Pancreas (tissue), 10 donors: Measurements from ENCODE around the gene DTNA. TPM values are rescaled to one million over a fixed set of nuclear protein-coding genes. Genes with fewer than 3 reads are reported as not detected.
A peak's percentile ranks its signal among the peaks of the same experiment; 100 is the strongest.

Experiments used
- ATAC-seq, 4 donors: fragments of 200-7000 bp; cut with Tn5 transposase; one replicate each; pipeline versions ENCODE4 v1.8.0 to v1.9.1; 2020; ENCODE audit warnings: mild to moderate bottlenecking in 4 of 4, moderate library complexity in 4 of 4
- DNase-seq, 6 donors: peaks; one replicate each; pipeline ENCODE4 v3.0.0-alpha.2; 2020
- FAIRE-seq: peaks from 2 replicates; lab custom pipeline; 2012; peaks lifted over from hg19 to GRCh38; lab: Jason Lieb, UNC
- H3K27ac ChIP-seq, 4 donors: fragments of 200-600 bp; sonication (generic); 1 replicate in 3 of 4; 2 replicates in 1 of 4; pipeline versions ENCODE4 v1.5.0 to v1.8.0; 2020
- H3K27me3 ChIP-seq, 4 donors: fragments of 200-600 bp; one replicate each; pipeline ENCODE4 v1.8.0; 2021
- H3K36me3 ChIP-seq, 3 donors: fragments of 200-600 bp; sonication (generic) in 1 of 3; one replicate each; pipeline versions ENCODE4 v1.5.0 to v1.8.0; 2020 to 2021
- H3K4me1 ChIP-seq, 3 donors: fragments of 200-600 bp; one replicate each; pipeline ENCODE4 v1.8.0; 2021
- H3K4me3 ChIP-seq, 4 donors: fragments of 200-600 bp; sonication (generic) in 2 of 4; one replicate each; pipeline versions ENCODE4 v1.5.0 to v1.8.0; 2020 to 2021
- H3K9me3 ChIP-seq, 4 donors: fragments of 200-600 bp; one replicate each; pipeline ENCODE4 v1.8.0; 2021
- WGBS, 2 donors: extraction: QIAGEN DNeasy Blood & Tissue Kit; methylation state at CpG; one replicate each; pipeline ENCODE4 v1.1.7; 2013; 5-methylcytosine and 5-hydroxymethylcytosine counted together
- intact Hi-C, 3 donors: fragments of 100-400 bp; cut with DNase I; formaldehyde crosslinking; loops; one replicate each; pipeline versions ENCODE4 v1.11.1 to v1.14.2; 2022
- polyA plus RNA-seq, 2 donors: library from polyadenylated mRNA; stranded (reverse); fragments of 200-250 nt; gene quantifications; one replicate each; pipeline ENCODE4 v1.2.3, GENCODE V29; 2013
- total RNA-seq, 6 donors: library from RNA; stranded (reverse); fragmentation: NEBNext Ultra II Directional in 4 of 6; extraction: Animal tissue kit (Norgen Biotek cat#: 25700) in 4 of 6; gene quantifications; one replicate each; pipeline versions ENCODE4 v1.2.1 to v1.2.4, GENCODE V29; 2021 to 2023
- TF ChIP-seq, protein P1 (sequence below), 4 donors: fragments of 200-600 bp; sonication (generic) in 3 of 4; IDR thresholded peaks; one replicate each; pipeline versions ENCODE4 v1.5.0 to v1.8.0; 2021; ENCODE audit warnings: antibody characterized with exemption in 4 of 4
- donor health status: healthy with polysubstance abuse.
- donor health status: DM: no; HTN: no; CAD: no; lungs with moderate emphysema.
- donor health status: DM: no; HTN: no; CAD: no.
- donor health status: control.
- donor health status: control.
- donor health status: Bipolar disorder and iron deficiency.
- donor health status: DM: yes; HTN: yes; CAD: no.
- donor health status: DM: no; HTN: no; CAD: no.
- donor health status: DM: no; HTN: no; CAD: no.
- donor health status: DM: yes; HTN: yes; CAD: no.

DTNA gene
- total and polyA plus RNA-seq, 8 donors = 15.3 to 37.5 (median 26.4) TPM

GRCh38 chr18:34771958-34772357, 61.9 kb downstream of the DTNA start:
- intact Hi-C loops = no loop called here
- Histone ChIP-seq H3K4me1 (peaks cover 0 to 12% (median 0%) of the 10 kb centered on the region in 3 donors), H3K36me3 (no peaks in the 10 kb centered on the region), H3K27me3 (no peaks in the 10 kb centered on the region), H3K9me3 (no peaks in the 10 kb centered on the region), H3K27ac (no peak overlapping the region), H3K4me3 (no peak overlapping the region)
- ATAC-seq (no peak), FAIRE-seq (no peak), DNase-seq (no peak)
- WGBS, 2 donors = 90 to 98% methylated on average over 1 of the region's 1 CpG
- TF ChIP-seq, protein P1, sequence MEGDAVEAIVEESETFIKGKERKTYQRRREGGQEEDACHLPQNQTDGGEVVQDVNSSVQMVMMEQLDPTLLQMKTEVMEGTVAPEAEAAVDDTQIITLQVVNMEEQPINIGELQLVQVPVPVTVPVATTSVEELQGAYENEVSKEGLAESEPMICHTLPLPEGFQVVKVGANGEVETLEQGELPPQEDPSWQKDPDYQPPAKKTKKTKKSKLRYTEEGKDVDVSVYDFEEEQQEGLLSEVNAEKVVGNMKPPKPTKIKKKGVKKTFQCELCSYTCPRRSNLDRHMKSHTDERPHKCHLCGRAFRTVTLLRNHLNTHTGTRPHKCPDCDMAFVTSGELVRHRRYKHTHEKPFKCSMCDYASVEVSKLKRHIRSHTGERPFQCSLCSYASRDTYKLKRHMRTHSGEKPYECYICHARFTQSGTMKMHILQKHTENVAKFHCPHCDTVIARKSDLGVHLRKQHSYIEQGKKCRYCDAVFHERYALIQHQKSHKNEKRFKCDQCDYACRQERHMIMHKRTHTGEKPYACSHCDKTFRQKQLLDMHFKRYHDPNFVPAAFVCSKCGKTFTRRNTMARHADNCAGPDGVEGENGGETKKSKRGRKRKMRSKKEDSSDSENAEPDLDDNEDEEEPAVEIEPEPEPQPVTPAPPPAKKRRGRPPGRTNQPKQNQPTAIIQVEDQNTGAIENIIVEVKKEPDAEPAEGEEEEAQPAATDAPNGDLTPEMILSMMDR (IDR thresholded peaks at IDR 0.05) = no peak

- Histone ChIP-seq H3K27ac (no peak overlapping the region), H3K9me3 (no peaks in the 10 kb centered on the region), H3K36me3 (no peaks in the 10 kb centered on the region), H3K4me3 (no peak overlapping the region), H3K4me1 (peaks cover 0 to 12% (median 0%) of the 10 kb centered on the region in 3 donors), H3K27me3 (no peaks in the 10 kb centered on the region)
- FAIRE-seq (no peak), ATAC-seq (peak in 1 of 4 donors; percentile 49), DNase-seq (no peak)
- 78 to 85% methylated on average over 2 of the region's 2 CpGs for WGBS, 2 donors
- TF ChIP-seq, protein P1 (IDR thresholded peaks at IDR 0.05) = no peak
- intact Hi-C loops = no loop called here
These were observed 62.8 kb downstream of the DTNA start for GRCh38 chr18:34772887-34773286.

DNA sequence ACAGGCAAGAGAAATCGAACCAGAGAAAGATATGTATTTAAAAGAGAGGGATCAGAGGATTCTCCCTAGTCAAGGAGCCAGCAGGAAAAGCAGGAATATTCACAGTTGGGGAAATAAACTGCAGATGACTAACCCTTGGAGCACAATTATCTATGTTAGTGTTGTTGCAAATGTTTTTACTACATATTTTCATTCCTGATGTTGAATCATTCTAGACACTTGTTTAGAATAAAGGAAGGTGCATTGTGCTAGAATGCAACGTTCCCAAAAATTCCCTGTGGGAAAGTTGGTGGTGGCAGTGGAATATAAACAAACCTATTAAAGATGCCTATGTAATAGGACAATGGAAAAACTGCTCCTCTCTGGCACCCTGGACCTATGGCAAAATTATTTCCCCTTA, 63.3 kb downstream of the DTNA start:
- no peak for DNase-seq
- no peak overlapping the region for H3K4me3 ChIP-seq
- ATAC-seq = no peak
- peaks cover 0 to 12% (median 0%) of the 10 kb centered on the region in 3 donors for H3K4me1 ChIP-seq
- H3K36me3 ChIP-seq = no peaks in the 10 kb centered on the region
- FAIRE-seq = no peak
- no peaks in the 10 kb centered on the region for H3K27me3 ChIP-seq
- H3K9me3 ChIP-seq = no peaks in the 10 kb centered on the region
- intact Hi-C loops = no loop called here
- H3K27ac ChIP-seq = no peak overlapping the region
- TF ChIP-seq, protein P1 (IDR thresholded peaks at IDR 0.05) = no peak
- 36% methylated on average over 2 of the region's 2 CpGs for WGBS, 2 donors

- no peaks in the 10 kb centered on the region for H3K27me3 ChIP-seq
- peak; percentile 48 to 81 (median 62) for DNase-seq
- H3K9me3 ChIP-seq = no peaks in the 10 kb centered on the region
- 26 to 31% methylated on average over 7 of the region's 7 CpGs for WGBS, 2 donors
- intact Hi-C loops = no loop called here
- no peak overlapping the region for H3K4me3 ChIP-seq
- peak; percentile 53 to 84 (median 80) for ATAC-seq
- FAIRE-seq = no peak
- no peaks in the 10 kb centered on the region for H3K36me3 ChIP-seq
- H3K4me1 ChIP-seq = peaks cover 0 to 12% (median 0%) of the 10 kb centered on the region in 3 donors
- TF ChIP-seq, protein P1 (IDR thresholded peaks at IDR 0.05) = no peak
- no peak overlapping the region for H3K27ac ChIP-seq
These were observed 64.1 kb downstream of the DTNA start for GRCh38 chr18:34773961-34774766.

DNA sequence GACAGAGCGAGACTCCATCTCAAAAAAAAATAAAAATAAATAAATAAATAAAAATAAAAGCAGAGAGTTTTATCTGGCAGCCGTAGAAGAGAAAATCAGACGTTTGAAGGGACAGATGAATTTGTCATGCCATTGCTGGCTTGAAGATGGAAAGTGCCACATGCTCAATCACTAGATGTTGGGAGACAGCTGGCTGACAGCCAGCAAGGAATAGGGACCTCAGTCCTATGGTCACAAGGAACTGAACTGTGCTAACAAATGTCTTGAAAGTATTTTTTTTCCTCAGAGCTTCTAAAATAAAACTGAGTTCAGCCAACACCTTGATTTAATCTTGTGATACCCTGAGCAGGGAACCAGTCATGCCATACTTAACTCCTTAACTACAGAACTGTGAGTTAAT, 65.4 kb downstream of the DTNA start:
- 78 to 84% methylated on average over 3 of the region's 3 CpGs for WGBS, 2 donors
- Histone ChIP-seq H3K9me3 (no peaks in the 10 kb centered on the region), H3K27ac (no peak overlapping the region), H3K4me3 (no peak overlapping the region), H3K36me3 (no peaks in the 10 kb centered on the region), H3K27me3 (no peaks in the 10 kb centered on the region), H3K4me1 (peaks cover 0 to 12% (median 0%) of the 10 kb centered on the region in 3 donors)
- TF ChIP-seq, protein P1 (IDR thresholded peaks at IDR 0.05) = no peak
- no peak for FAIRE-seq
- intact Hi-C loops = no loop called here
- no peak for ATAC-seq
- no peak for DNase-seq
